Activated B cell treated with CpG ODN at 0.5 μM for 24 hours (primary cell): Measurements from ENCODE around the gene PARL. TPM values are rescaled to one million over a fixed set of nuclear protein-coding genes. Genes with fewer than 3 reads are reported as not detected.

Experiments
- ATAC-seq: fragments of 200-7000 bp; cut with Tn5 transposase; one replicate; pipeline ENCODE4 v1.10.0; 2021; ENCODE audit warnings: low read depth, mild to moderate bottlenecking, moderate library complexity
- CTCF ChIA-PET: fragments of 350-600 bp; sonication (Branson Sonifier 250); formaldehyde crosslinking; loops from one replicate; lab custom pipeline; 2021; ENCODE audit warnings: antibody characterized with exemption; lab: Charles Lee
- POLR2A ChIA-PET: fragments of 350-600 bp; sonication (Branson Sonifier 250); formaldehyde crosslinking; loops from one replicate; lab custom pipeline; 2021; ENCODE audit warnings: antibody characterized with exemption; lab: Charles Lee
- DNase-seq: peaks from one replicate; pipeline ENCODE4 v3.0.0; 2022
- H3K27ac Mint-ChIP-seq: one replicate; pipeline ENCODE4 v1.8.0; 2020; ENCODE audit warnings: mixed read lengths
- H3K27me3 Mint-ChIP-seq: one replicate; pipeline ENCODE4 v1.8.0; 2021; ENCODE audit warnings: mixed read lengths
- H3K36me3 Mint-ChIP-seq: one replicate; pipeline ENCODE4 v1.8.0; 2021; ENCODE audit warnings: low read depth, mixed read lengths
- H3K4me1 Mint-ChIP-seq: one replicate; pipeline ENCODE4 v1.8.0; 2021; ENCODE audit warnings: mixed read lengths
- H3K4me3 Mint-ChIP-seq: one replicate; pipeline ENCODE4 v1.8.0; 2020; ENCODE audit warnings: mild to moderate bottlenecking, mixed read lengths
- H3K9me3 Mint-ChIP-seq: one replicate; pipeline ENCODE4 v1.8.0; 2020; ENCODE audit warnings: mixed read lengths
- CTCF ChIP-seq: fragments of 200-600 bp; IDR thresholded peaks from one replicate; pipeline ENCODE4 v1.8.0; 2022; ENCODE audit warnings: antibody characterized with exemption, mild to moderate bottlenecking
- intact Hi-C: fragments of 100-400 bp; cut with micrococcal nuclease; formaldehyde crosslinking; loops from one replicate; pipeline ENCODE4 v1.15.1; 2024
- total RNA-seq: library from RNA; stranded (reverse); gene quantifications from 2 replicates; pipeline ENCODE4 v1.2.3, GENCODE V29; 2022

Gene PARL
- total RNA-seq, 1 donor from 2014 or later = 57.6 TPM

GRCh38 chr3:183897606-183898005 is 12.9 kb upstream of the PARL start:
- H3K27ac Mint-ChIP-seq = peak overlapping the region; percentile 41
- H3K4me1 Mint-ChIP-seq = peaks cover 4% of the 10 kb centered on the region
- TF ChIP-seq CTCF = no peak
- CTCF ChIA-PET = interaction anchor here (1.0 to 1.5 kb wide), 7 partner anchors 13 to 644 kb away, joined by 3 to 5 read pairs (median 3); partner anchors contain the start of genes EEF1AKMT4 and PARL
- POLR2A ChIA-PET = no interaction called here
- peaks cover 5% of the 10 kb centered on the region for H3K9me3 Mint-ChIP-seq
- peaks cover 25% of the 10 kb centered on the region for H3K27me3 Mint-ChIP-seq
- no peak overlapping the region for H3K4me3 Mint-ChIP-seq
- H3K36me3 Mint-ChIP-seq = no peaks in the 10 kb centered on the region
- ATAC-seq (no peak), DNase-seq (no peak)
- intact Hi-C loops = loop anchor here (5.0 to 10.0 kb wide), 2 partner anchors 465 to 877 kb away; partner anchors contain the start of genes CLCN2 and POLR2H

- no peak overlapping the region for H3K27ac Mint-ChIP-seq
- ChIA-PET POLR2A (interaction anchor here (0.7 to 0.9 kb wide), 2 partner anchors 12 to 617 kb away, joined by 3 to 5 read pairs; partner anchors contain the start of gene PARL), CTCF (interaction anchor here (0.7 to 2.1 kb wide), 11 partner anchors 9 to 665 kb away, joined by 3 to 29 read pairs (median 4); partner anchors contain the start of genes EEF1AKMT4 and EPHB3)
- no peak for TF ChIP-seq CTCF
- H3K4me1 Mint-ChIP-seq = peaks cover 4% of the 10 kb centered on the region
- intact Hi-C loops = loop anchor here (5.0 to 10.0 kb wide), 2 partner anchors 466 to 878 kb away; partner anchors contain the start of genes CLCN2 and POLR2H
- peaks cover 5% of the 10 kb centered on the region for H3K9me3 Mint-ChIP-seq
- H3K36me3 Mint-ChIP-seq = no peaks in the 10 kb centered on the region
- H3K27me3 Mint-ChIP-seq = peaks cover 26% of the 10 kb centered on the region
- no peak overlapping the region for H3K4me3 Mint-ChIP-seq
- ATAC-seq = no peak
- DNase-seq = no peak
Observed at GRCh38 chr3:183896610-183897009, 11.9 kb upstream of the PARL start.

GRCh38 chr3:183896184-183896583 is 11.5 kb upstream of the PARL start:
- no peak overlapping the region for H3K27ac Mint-ChIP-seq
- no peak overlapping the region for H3K4me3 Mint-ChIP-seq
- POLR2A ChIA-PET = interaction anchor here (0.9 kb wide), 1 partner anchor 11 kb away, joined by 3 read pairs; the partner anchor contains the start of gene PARL
- no peaks in the 10 kb centered on the region for H3K36me3 Mint-ChIP-seq
- H3K27me3 Mint-ChIP-seq = peaks cover 22% of the 10 kb centered on the region
- CTCF ChIA-PET = interaction anchor here (0.7 to 2.4 kb wide), 17 partner anchors 8 to 665 kb away, joined by 3 to 29 read pairs (median 4); partner anchors contain the start of genes ABCC5, EEF1AKMT4, EIF2B5 and EPHB3
- DNase-seq (no peak), ATAC-seq (no peak)
- peaks cover 4% of the 10 kb centered on the region for H3K4me1 Mint-ChIP-seq
- H3K9me3 Mint-ChIP-seq = peaks cover 5% of the 10 kb centered on the region
- intact Hi-C loops = loop anchor here (5.0 to 10.0 kb wide), 2 partner anchors 466 to 879 kb away; partner anchors contain the start of genes CLCN2 and POLR2H
- no peak for TF ChIP-seq CTCF

GRCh38 chr3:183895774-183896173 is 11.1 kb upstream of the PARL start:
- POLR2A ChIA-PET = interaction anchor here (0.6 to 1.1 kb wide), 5 partner anchors 11 to 618 kb away, joined by 3 to 4 read pairs (median 3); partner anchors contain the start of genes EEF1AKMT4, EIF2B5 and PARL
- Mint-ChIP-seq H3K27me3 (peaks cover 24% of the 10 kb centered on the region), H3K4me1 (peaks cover 4% of the 10 kb centered on the region), H3K4me3 (no peak overlapping the region), H3K36me3 (no peaks in the 10 kb centered on the region), H3K27ac (no peak overlapping the region), H3K9me3 (peaks cover 5% of the 10 kb centered on the region)
- CTCF ChIA-PET = interaction anchor here (0.7 to 2.4 kb wide), 16 partner anchors 8 to 665 kb away, joined by 3 to 29 read pairs (median 4); partner anchors contain the start of genes ABCC5, EEF1AKMT4, EIF2B5 and EPHB3
- no peak for TF ChIP-seq CTCF
- DNase-seq (no peak), ATAC-seq (no peak)
- intact Hi-C loops = loop anchor here (1.0 to 10.0 kb wide), 8 partner anchors 122 to 879 kb away; partner anchors contain the start of genes ABCC5, CLCN2, EIF2B5 and POLR2H

- H3K27ac Mint-ChIP-seq = no peak overlapping the region
- ATAC-seq = peak; percentile 97
- ChIA-PET POLR2A (interaction anchor here (0.6 to 1.1 kb wide), 6 partner anchors 123 to 618 kb away, joined by 3 to 5 read pairs (median 4); partner anchors contain the start of genes EEF1AKMT4 and EIF2B5), CTCF (interaction anchor here (0.6 to 2.4 kb wide), 17 partner anchors 9 to 666 kb away, joined by 3 to 29 read pairs (median 4); partner anchors contain the start of genes ABCC5, EEF1AKMT4, EIF2B5 and EPHB3)
- H3K9me3 Mint-ChIP-seq = peaks cover 4% of the 10 kb centered on the region
- intact Hi-C loops = loop anchor here (1.0 to 10.0 kb wide), 8 partner anchors 122 to 880 kb away; partner anchors contain the start of genes ABCC5, CLCN2, EIF2B5 and POLR2H
- TF ChIP-seq CTCF = no peak
- peaks cover 4% of the 10 kb centered on the region for H3K4me1 Mint-ChIP-seq
- H3K4me3 Mint-ChIP-seq = no peak overlapping the region
- DNase-seq = no peak
- no peaks in the 10 kb centered on the region for H3K36me3 Mint-ChIP-seq
- peaks cover 22% of the 10 kb centered on the region for H3K27me3 Mint-ChIP-seq
Observed at GRCh38 chr3:183895296-183895695, 10.6 kb upstream of the PARL start.
